ENCODE measurements around the gene FANCD2OS. TPM values are rescaled to one million over a fixed set of nuclear protein-coding genes. Genes with fewer than 3 reads are reported as not detected.
"Not testable (repeated sequence)": the region's sequence is repeated elsewhere in the genome, so short reads cannot be mapped to it uniquely, and the experiment has no call there.

Gene FANCD2OS
- total RNA-seq, 1 experiment from 2014 or later = not detected

- Histone ChIP-seq H3K27me3 (ENCODE audit: low read length) (no peaks in the 10 kb centered on the region), H3K79me2 (ENCODE audit: low read length) (no peaks in the 10 kb centered on the region), H3K4me1 (ENCODE audit: insufficient read depth, low read length) (no peaks in the 10 kb centered on the region), H3K4me3 (ENCODE audit: low read length) (no peak overlapping the region), H4K20me1 (ENCODE audit: low read length) (no peaks in the 10 kb centered on the region), H3K27ac (ENCODE audit: low read length) (no peak overlapping the region), H3F3A (ENCODE audit: low read length, unreplicated experiment) (no peaks in the 10 kb centered on the region), H3K9me2 (replicated peaks; ENCODE audit: low read length) (no peaks in the 10 kb centered on the region), H3K4me2 (ENCODE audit: low read length) (no peak overlapping the region), H3K9me3 (ENCODE audit: low read length) (no peaks in the 10 kb centered on the region), H3K9ac (ENCODE audit: low read length) (no peak overlapping the region), H2AFZ (ENCODE audit: low read length) (no peak overlapping the region), H3K36me3 (ENCODE audit: low read depth, low read length) (peaks cover 17% of the 10 kb centered on the region; the same call in 1 of the 2 replicates)
- no peak for ATAC-seq
- no peak for DNase-seq
- no TSS peak for BruUV-seq (replicated peaks)
- POLR2A ChIA-PET (ENCODE audit: unreplicated experiment) = interaction anchor here (0.6 kb wide), 1 partner anchor 61 kb away, joined by 22 read pairs; no protein-coding TSS in a partner anchor
- TF ChIP-seq EZH2 (IDR thresholded peaks at IDR 0.05; ENCODE audit: low read length, unreplicated experiment) = no peak
- no peak for TF ChIP-seq EZH2phosphoT487 (IDR thresholded peaks at IDR 0.05; ENCODE audit: borderline replicate concordance, low read length)
- no peak for TF ChIP-seq CTCF (conservative IDR thresholded peaks at IDR 0.05; ENCODE audit: low read depth, low read length)
- intact Hi-C loops (cut with micrococcal nuclease) = no loop called here
- CTCF ChIA-PET = no interaction called here
Observed at GRCh38 chr3:10099041-10099440, 9.0 kb downstream of the FANCD2OS start.

GRCh38 chr3:10093678-10094077 is 14.4 kb downstream of the FANCD2OS start:
- POLR2A ChIA-PET (ENCODE audit: unreplicated experiment) = no interaction called here
- no TSS peak for BruUV-seq (replicated peaks)
- CTCF ChIA-PET = no interaction called here
- Histone ChIP-seq H3K4me2 (ENCODE audit: low read length) (no peak overlapping the region), H3K9me3 (ENCODE audit: low read length) (no peaks in the 10 kb centered on the region), H3K79me2 (ENCODE audit: low read length) (no peaks in the 10 kb centered on the region), H3K4me3 (ENCODE audit: low read length) (no peak overlapping the region), H3K36me3 (ENCODE audit: low read depth, low read length) (peaks cover 24% of the 10 kb centered on the region; the same call in 1 of the 2 replicates), H3K9me2 (replicated peaks; ENCODE audit: low read length) (no peaks in the 10 kb centered on the region), H3K27ac (ENCODE audit: low read length) (no peak overlapping the region), H3F3A (ENCODE audit: low read length, unreplicated experiment) (no peaks in the 10 kb centered on the region), H3K9ac (ENCODE audit: low read length) (no peak overlapping the region), H3K27me3 (ENCODE audit: low read length) (no peaks in the 10 kb centered on the region), H4K20me1 (ENCODE audit: low read length) (no peaks in the 10 kb centered on the region), H3K4me1 (ENCODE audit: insufficient read depth, low read length) (no peaks in the 10 kb centered on the region), H2AFZ (ENCODE audit: low read length) (no peak overlapping the region)
- intact Hi-C loops (cut with micrococcal nuclease) = no loop called here
- no peak for TF ChIP-seq EZH2phosphoT487 (IDR thresholded peaks at IDR 0.05; ENCODE audit: borderline replicate concordance, low read length)
- no peak for TF ChIP-seq CTCF (conservative IDR thresholded peaks at IDR 0.05; ENCODE audit: low read depth, low read length)
- no peak for TF ChIP-seq EZH2 (IDR thresholded peaks at IDR 0.05; ENCODE audit: low read length, unreplicated experiment)
- DNase-seq (no peak), ATAC-seq (no peak)

GRCh38 chr3:10091387-10091786 is 16.7 kb downstream of the FANCD2OS start:
- peaks cover 11% of the 10 kb centered on the region for H3K4me1 ChIP-seq (ENCODE audit: insufficient read depth, low read length)
- CTCF ChIA-PET; H3K4me3 ChIP-seq (ENCODE audit: low read length); POLR2A ChIA-PET (ENCODE audit: unreplicated experiment); DNase-seq; intact Hi-C loops (cut with micrococcal nuclease); BruUV-seq (replicated peaks); H3F3A ChIP-seq (ENCODE audit: low read length, unreplicated experiment); H3K27ac ChIP-seq (ENCODE audit: low read length); ATAC-seq; H4K20me1 ChIP-seq (ENCODE audit: low read length); H3K4me2 ChIP-seq (ENCODE audit: low read length); H2AFZ ChIP-seq (ENCODE audit: low read length); H3K27me3 ChIP-seq (ENCODE audit: low read length); H3K79me2 ChIP-seq (ENCODE audit: low read length); H3K9me2 ChIP-seq (replicated peaks; ENCODE audit: low read length); H3K9ac ChIP-seq (ENCODE audit: low read length); H3K9me3 ChIP-seq (ENCODE audit: low read length): not testable (repeated sequence)
- peaks cover 38% of the 10 kb centered on the region; the same call in 1 of the 2 replicates for H3K36me3 ChIP-seq (ENCODE audit: low read depth, low read length)

GRCh38 chr3:10090774-10091173 is 17.3 kb downstream of the FANCD2OS start:
- peaks cover 17% of the 10 kb centered on the region for H3K4me1 ChIP-seq (ENCODE audit: insufficient read depth, low read length)
- H2AFZ ChIP-seq (ENCODE audit: low read length); H3K4me3 ChIP-seq (ENCODE audit: low read length); ATAC-seq; H4K20me1 ChIP-seq (ENCODE audit: low read length); H3K4me2 ChIP-seq (ENCODE audit: low read length); BruUV-seq (replicated peaks); H3K27me3 ChIP-seq (ENCODE audit: low read length); H3K79me2 ChIP-seq (ENCODE audit: low read length); H3K27ac ChIP-seq (ENCODE audit: low read length); CTCF ChIA-PET; H3K9me3 ChIP-seq (ENCODE audit: low read length); POLR2A ChIA-PET (ENCODE audit: unreplicated experiment); H3K9me2 ChIP-seq (replicated peaks; ENCODE audit: low read length); intact Hi-C loops (cut with micrococcal nuclease); H3F3A ChIP-seq (ENCODE audit: low read length, unreplicated experiment); DNase-seq; H3K9ac ChIP-seq (ENCODE audit: low read length): not testable (repeated sequence)
- peaks cover 37% of the 10 kb centered on the region; the same call in 1 of the 2 replicates for H3K36me3 ChIP-seq (ENCODE audit: low read depth, low read length)

Measured in PC-3 (cell line).